Measurements from ENCODE around the gene CBLN4. TPM values are rescaled to one million over a fixed set of nuclear protein-coding genes. Genes with fewer than 3 reads are reported as not detected.

The CBLN4 gene
- total RNA-seq, result not detected in 2 replicates
- long read RNA-seq, result 0 reads

- no peak for TF ChIP-seq CTCF (conservative IDR thresholded peaks at IDR 0.05)
- DNase-seq (ENCODE audit: low read depth, low spot score), result no peak
- no peak within 1 kb of the TSS for H3K27ac Mint-ChIP-seq (ENCODE audit: unreplicated experiment)
- H3K36me3 Mint-ChIP-seq (ENCODE audit: low read depth), result peaks cover 9% of the 10 kb centered on the region
- no peak within 1 kb of the TSS for H3K4me3 Mint-ChIP-seq
- peaks cover 14% of the 10 kb centered on the region for H3K9me3 Mint-ChIP-seq
- H3K4me1 Mint-ChIP-seq, result no peaks in the 10 kb centered on the region
- H3K27me3 Mint-ChIP-seq (ENCODE audit: low read depth), result no peaks in the 10 kb centered on the region
Measured at GRCh38 chr20:56005389-56005715, at the start of gene CBLN4. TSS of gene CBLN4 (minus strand) at chr20:56005519. CDS start at chr20:56004171, 1,348 bp downstream.

GRCh38 chr20:56043227-56043626 lies 37.9 kb upstream of the CBLN4 start:
- Mint-ChIP-seq H3K9me3 (peaks cover 8% of the 10 kb centered on the region), H3K4me1 (no peaks in the 10 kb centered on the region), H3K4me3 (no peak overlapping the region), H3K27ac (ENCODE audit: unreplicated experiment) (no peak overlapping the region), H3K36me3 (ENCODE audit: low read depth) (peaks cover 6% of the 10 kb centered on the region), H3K27me3 (ENCODE audit: low read depth) (no peaks in the 10 kb centered on the region)
- no peak for DNase-seq (ENCODE audit: low read depth, low spot score)
- TF ChIP-seq CTCF (conservative IDR thresholded peaks at IDR 0.05), result no peak

GRCh38 chr20:56032251-56032650 lies 26.9 kb upstream of the CBLN4 start:
- H3K36me3 Mint-ChIP-seq (ENCODE audit: low read depth), result peaks cover 4% of the 10 kb centered on the region
- no peak for TF ChIP-seq CTCF (conservative IDR thresholded peaks at IDR 0.05)
- H3K27me3 Mint-ChIP-seq (ENCODE audit: low read depth), result no peaks in the 10 kb centered on the region
- H3K4me3 Mint-ChIP-seq, result no peak overlapping the region
- peaks cover 12% of the 10 kb centered on the region for H3K9me3 Mint-ChIP-seq
- no peak for DNase-seq (ENCODE audit: low read depth, low spot score)
- H3K4me1 Mint-ChIP-seq, result no peaks in the 10 kb centered on the region
- H3K27ac Mint-ChIP-seq (ENCODE audit: unreplicated experiment), result no peak overlapping the region

DNA sequence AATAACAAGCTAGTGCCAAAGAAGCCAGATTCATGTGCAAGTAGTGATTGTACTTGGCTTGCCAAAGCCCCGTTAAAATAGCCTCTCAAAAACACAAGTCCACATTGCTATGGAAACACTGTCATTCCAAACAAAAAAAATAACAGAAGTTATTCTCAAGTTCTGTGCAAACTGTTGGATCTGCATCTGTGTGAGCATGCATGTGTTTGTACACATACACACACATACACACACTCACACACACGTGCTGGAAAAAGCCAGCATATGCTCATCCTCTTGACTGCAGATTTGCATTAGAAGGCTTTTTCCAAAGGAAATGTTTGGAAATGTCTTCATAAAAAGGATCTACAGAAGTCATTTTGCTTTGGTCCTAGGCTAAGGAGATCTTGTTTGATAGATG lies 13.4 kb upstream of the CBLN4 start:
- no peak overlapping the region for H3K4me3 Mint-ChIP-seq
- no peak overlapping the region for H3K27ac Mint-ChIP-seq (ENCODE audit: unreplicated experiment)
- no peak for DNase-seq (ENCODE audit: low read depth, low spot score)
- no peaks in the 10 kb centered on the region for H3K4me1 Mint-ChIP-seq
- TF ChIP-seq CTCF (conservative IDR thresholded peaks at IDR 0.05), result no peak
- peaks cover 36% of the 10 kb centered on the region for H3K9me3 Mint-ChIP-seq
- peaks cover 11% of the 10 kb centered on the region for H3K36me3 Mint-ChIP-seq (ENCODE audit: low read depth)
- H3K27me3 Mint-ChIP-seq (ENCODE audit: low read depth), result no peaks in the 10 kb centered on the region

DNA sequence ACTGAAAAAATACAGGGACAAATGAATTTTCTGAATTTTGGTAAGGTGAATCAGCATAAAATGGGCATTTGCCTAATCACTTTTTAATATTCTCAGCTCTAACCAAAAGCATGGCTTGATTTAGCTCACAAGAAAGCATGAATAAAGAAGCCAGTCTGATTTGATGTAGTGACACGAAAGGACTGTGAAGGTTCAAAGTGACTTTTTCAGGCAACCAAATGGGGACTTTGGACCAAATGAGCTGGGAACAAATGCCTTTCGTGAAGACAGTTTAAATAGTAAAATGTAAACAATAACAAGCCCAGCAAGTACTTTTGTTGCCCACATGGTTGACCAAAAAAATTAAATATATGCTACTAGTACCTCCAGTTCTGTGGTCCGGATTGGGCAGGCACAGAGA lies 12.9 kb upstream of the CBLN4 start:
- DNase-seq (ENCODE audit: low read depth, low spot score), result no peak
- H3K9me3 Mint-ChIP-seq, result peaks cover 33% of the 10 kb centered on the region
- H3K27ac Mint-ChIP-seq (ENCODE audit: unreplicated experiment), result no peak overlapping the region
- H3K4me1 Mint-ChIP-seq, result no peaks in the 10 kb centered on the region
- no peak overlapping the region for H3K4me3 Mint-ChIP-seq
- H3K27me3 Mint-ChIP-seq (ENCODE audit: low read depth), result no peaks in the 10 kb centered on the region
- TF ChIP-seq CTCF (conservative IDR thresholded peaks at IDR 0.05), result no peak
- peaks cover 7% of the 10 kb centered on the region for H3K36me3 Mint-ChIP-seq (ENCODE audit: low read depth)

- TF ChIP-seq CTCF (conservative IDR thresholded peaks at IDR 0.05), result no peak
- H3K4me3 Mint-ChIP-seq, result no peak overlapping the region
- no peak overlapping the region for H3K27ac Mint-ChIP-seq (ENCODE audit: unreplicated experiment)
- H3K36me3 Mint-ChIP-seq (ENCODE audit: low read depth), result peaks cover 3% of the 10 kb centered on the region
- DNase-seq (ENCODE audit: low read depth, low spot score), result no peak
- H3K9me3 Mint-ChIP-seq, result peaks cover 27% of the 10 kb centered on the region
- H3K4me1 Mint-ChIP-seq, result no peaks in the 10 kb centered on the region
- H3K27me3 Mint-ChIP-seq (ENCODE audit: low read depth), result no peaks in the 10 kb centered on the region
Measured at GRCh38 chr20:56017560-56017959, 12.2 kb upstream of the CBLN4 start.

Measured in neural crest cell (in vitro differentiated cells).